Endothelial cell (in vitro differentiated cells): ENCODE data around the gene KLF2. TPM values are rescaled to one million over a fixed set of nuclear protein-coding genes. Genes with fewer than 3 reads are reported as not detected.

Experiments
- DNase-seq: peaks from one replicate; pipeline ENCODE4 v3.0.0; 2021; ENCODE audit warnings: low spot score
- H3K27ac Mint-ChIP-seq: one replicate; pipeline ENCODE4 v1.8.0; 2021; ENCODE audit warnings: mixed read lengths, inconsistent platforms; ENCODE audit not compliant: unreplicated experiment
- H3K27me3 Mint-ChIP-seq: one replicate; pipeline ENCODE4 v1.8.0; 2021; ENCODE audit warnings: mild to moderate bottlenecking, moderate library complexity, mixed read lengths, inconsistent platforms; ENCODE audit not compliant: unreplicated experiment
- H3K36me3 Mint-ChIP-seq: one replicate; pipeline ENCODE4 v1.8.0; 2021; ENCODE audit warnings: mild to moderate bottlenecking, low read depth, mixed read lengths, inconsistent platforms; ENCODE audit not compliant: unreplicated experiment
- H3K4me1 Mint-ChIP-seq: one replicate; pipeline ENCODE4 v1.8.0; 2021; ENCODE audit warnings: mild to moderate bottlenecking, mixed read lengths, inconsistent platforms; ENCODE audit not compliant: unreplicated experiment
- H3K4me3 Mint-ChIP-seq: one replicate; pipeline ENCODE4 v1.8.0; 2021; ENCODE audit warnings: mild to moderate bottlenecking, mixed read lengths, inconsistent platforms; ENCODE audit not compliant: unreplicated experiment
- H3K9me3 Mint-ChIP-seq: one replicate; pipeline ENCODE4 v1.8.0; 2021; ENCODE audit warnings: mixed read lengths, inconsistent platforms; ENCODE audit not compliant: unreplicated experiment
- CTCF ChIP-seq: fragments of 200-600 bp; sonication (generic); IDR thresholded peaks from one replicate; pipeline ENCODE4 v1.5.0; 2021; ENCODE audit warnings: antibody characterized with exemption; ENCODE audit not compliant: unreplicated experiment
- total RNA-seq: library from RNA; stranded (reverse); fragmentation: NEBNext Ultra II Directional; extraction: Animal tissue kit (Norgen Biotek cat#: 25700); gene quantifications from one replicate; pipeline ENCODE4 v1.2.1, GENCODE V29; 2021; ENCODE audit not compliant: unreplicated experiment

KLF2 gene
- total RNA-seq, 1 donor from 2014 or later, result 48.9 TPM

GRCh38 chr19:16330806-16331690, 6.4 kb downstream of the KLF2 start:
- H3K27ac Mint-ChIP-seq, result no peak overlapping the region
- peaks cover 42% of the 10 kb centered on the region for H3K27me3 Mint-ChIP-seq
- peaks cover 34% of the 10 kb centered on the region for H3K36me3 Mint-ChIP-seq
- H3K4me1 Mint-ChIP-seq, result peaks cover 20% of the 10 kb centered on the region
- no peak overlapping the region for H3K4me3 Mint-ChIP-seq
- H3K9me3 Mint-ChIP-seq, result no peaks in the 10 kb centered on the region
- no peak for DNase-seq
- TF ChIP-seq CTCF, result no peak

DNA sequence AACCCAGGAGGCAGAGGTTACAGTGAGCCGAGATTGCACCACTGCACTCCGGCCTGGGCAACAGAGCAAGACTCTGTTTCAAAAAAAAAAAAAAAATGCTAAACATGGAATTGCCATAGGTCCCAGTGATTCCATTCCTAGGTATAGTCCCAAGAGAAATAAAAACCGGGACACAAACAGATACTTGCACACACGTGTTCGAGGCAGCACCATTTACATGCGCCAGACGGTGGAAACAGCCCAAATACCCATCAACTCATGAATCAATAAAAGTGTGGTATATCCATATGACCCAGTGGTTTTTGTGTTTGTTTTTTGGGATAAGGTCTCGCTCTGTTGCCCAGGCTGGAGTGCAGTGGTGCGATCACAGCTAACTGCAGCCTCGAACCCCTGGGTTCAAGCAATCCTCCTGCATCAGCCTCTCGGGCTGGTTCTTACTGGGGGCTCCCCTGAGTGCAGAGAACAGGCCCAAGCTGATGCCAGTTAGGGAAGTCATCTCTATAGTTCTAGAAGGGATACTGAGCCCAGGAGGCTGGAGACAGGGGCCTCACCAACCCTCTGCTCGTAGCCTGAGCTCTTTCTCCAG, 8.5 kb downstream of the KLF2 start:
- H3K4me1 Mint-ChIP-seq, result peaks cover 5% of the 10 kb centered on the region
- H3K27me3 Mint-ChIP-seq, result peaks cover 23% of the 10 kb centered on the region
- no peak overlapping the region for H3K27ac Mint-ChIP-seq
- H3K9me3 Mint-ChIP-seq, result no peaks in the 10 kb centered on the region
- H3K36me3 Mint-ChIP-seq, result peaks cover 18% of the 10 kb centered on the region
- H3K4me3 Mint-ChIP-seq, result no peak overlapping the region
- no peak for TF ChIP-seq CTCF
- DNase-seq, result no peak

DNA sequence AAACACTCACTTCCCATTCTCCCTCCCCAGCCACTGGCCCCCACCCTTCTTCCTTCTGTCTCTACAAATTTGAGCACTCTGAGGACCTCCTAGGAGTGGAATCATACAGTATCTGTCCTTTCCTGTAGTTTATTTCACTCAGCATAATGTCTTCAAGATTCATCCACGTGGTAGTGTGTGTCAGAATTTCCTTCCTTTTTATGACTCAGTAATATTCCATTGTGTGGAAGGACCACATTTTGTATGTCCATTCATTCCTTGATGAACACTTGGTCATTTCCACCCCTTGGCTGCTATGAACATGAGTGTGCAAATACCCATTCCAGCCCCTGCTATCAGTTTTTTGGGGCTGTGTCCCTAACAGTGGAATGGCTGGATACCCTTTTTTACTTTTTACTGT, 9.8 kb downstream of the KLF2 start:
- peaks cover 2% of the 10 kb centered on the region for H3K4me1 Mint-ChIP-seq
- no peak for TF ChIP-seq CTCF
- H3K4me3 Mint-ChIP-seq, result no peak overlapping the region
- H3K36me3 Mint-ChIP-seq, result peaks cover 5% of the 10 kb centered on the region
- no peak overlapping the region for H3K27ac Mint-ChIP-seq
- peaks cover 13% of the 10 kb centered on the region for H3K27me3 Mint-ChIP-seq
- H3K9me3 Mint-ChIP-seq, result no peaks in the 10 kb centered on the region
- no peak for DNase-seq

DNA sequence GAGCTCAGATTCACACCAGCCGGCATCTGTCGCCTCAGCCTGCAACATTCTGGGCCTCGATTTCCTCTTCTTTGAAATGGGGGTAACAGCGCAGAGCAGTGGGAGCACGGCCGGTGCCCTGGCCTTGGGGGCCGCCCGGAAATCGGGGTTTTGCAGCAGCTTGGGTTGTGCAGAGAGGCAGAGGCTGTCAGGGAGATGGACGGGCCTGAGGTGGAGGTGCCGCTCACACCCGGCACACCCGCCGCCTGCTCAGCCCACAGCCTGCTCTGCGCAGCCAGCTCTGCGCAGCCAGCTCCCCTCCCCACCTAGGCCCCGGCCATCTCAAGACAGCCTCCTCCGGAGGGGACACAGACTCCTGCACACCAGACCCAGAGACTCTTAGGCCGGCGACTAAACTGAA, 10.6 kb downstream of the KLF2 start:
- Mint-ChIP-seq H3K9me3 (no peaks in the 10 kb centered on the region), H3K27me3 (peaks cover 7% of the 10 kb centered on the region), H3K4me1 (peaks cover 2% of the 10 kb centered on the region)

More for the DNA sequence above, 10.6 kb downstream of the KLF2 start:
- Mint-ChIP-seq H3K36me3 (no peaks in the 10 kb centered on the region), H3K27ac (no peak overlapping the region), H3K4me3 (no peak overlapping the region)
- DNase-seq, result no peak
- no peak for TF ChIP-seq CTCF
